Hindlimb muscle (tissue), 1 donor: ENCODE measurements around the gene HOXC5. TPM values are rescaled to one million over a fixed set of nuclear protein-coding genes. Genes with fewer than 3 reads are reported as not detected.
A peak's percentile ranks its signal among the peaks of the same experiment; 100 is the strongest.

ENCODE experiments used
- DNase-seq: peaks from one replicate; pipeline ENCODE4 v3.0.0-alpha.2; 2013
- polyA plus RNA-seq: library from polyadenylated mRNA; unstranded; fragments of 120-200 nt; gene quantifications from one replicate; pipeline ENCODE4 v1.2.1, GENCODE V29; 2013; ENCODE audit not compliant: insufficient read length

Gene HOXC5
- polyA plus RNA-seq = 1.8 TPM

DNA sequence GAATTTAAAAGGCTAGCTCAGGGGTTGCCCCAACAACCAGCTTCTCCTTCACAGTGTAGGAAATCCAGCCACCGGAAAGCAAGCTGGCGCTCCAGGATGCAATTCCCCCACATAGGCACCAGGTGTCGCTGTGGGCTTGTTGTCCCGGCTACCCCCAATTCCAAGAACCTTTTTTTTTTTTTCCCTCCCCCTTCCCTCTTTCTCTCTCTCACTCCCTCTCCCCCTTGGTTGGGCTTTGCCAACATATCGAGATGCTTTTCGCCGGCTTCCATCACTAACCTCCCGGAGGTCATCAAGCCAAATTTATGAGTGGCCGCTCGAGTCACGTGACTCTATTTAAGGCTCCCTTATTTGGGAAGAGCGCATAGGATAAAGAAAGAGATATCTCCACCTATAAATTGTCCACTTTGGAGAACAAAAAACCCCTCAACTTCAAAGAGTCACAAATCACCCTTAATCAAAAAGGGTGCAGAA lies at the start of gene HOXC5:
Gene HOXC5, plus strand, starts transcription at position 424 of the 474 bp plus-strand sequence. CDS start 73 bp downstream, outside the sequence.
- peak; percentile 87 for DNase-seq

DNA sequence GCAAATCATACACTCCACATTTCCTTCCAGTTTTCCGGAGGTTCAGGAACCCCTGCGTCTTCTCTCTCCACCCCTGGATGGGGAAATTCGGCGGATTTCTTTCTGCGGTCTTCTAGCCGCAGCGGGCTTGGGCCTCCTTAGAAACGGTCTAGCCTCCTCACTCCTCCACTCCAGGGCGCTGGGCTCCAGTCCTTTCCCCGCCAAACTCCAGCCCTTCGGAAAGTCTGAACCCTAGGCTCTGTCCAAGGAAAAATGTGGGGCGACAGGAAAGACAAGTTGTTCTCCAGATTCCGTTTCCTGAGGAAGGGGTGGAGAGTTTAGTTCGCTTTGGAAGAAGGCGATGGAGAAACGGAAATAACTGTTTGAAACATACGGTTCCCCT lies 49.3 kb upstream of the HOXC5 start:
- no peak for DNase-seq

GRCh38 chr12:53983950-53984572 lies 48.8 kb upstream of the HOXC5 start:
- no peak for DNase-seq

- peak; percentile 99 for DNase-seq
Observed at GRCh38 chr12:53984901-53985691, 47.8 kb upstream of the HOXC5 start, which contains the start of gene HOXC10. TSS of gene HOXC10 (plus strand) at chr12:53985146. CDS start at chr12:53985260, 114 bp downstream.

DNA sequence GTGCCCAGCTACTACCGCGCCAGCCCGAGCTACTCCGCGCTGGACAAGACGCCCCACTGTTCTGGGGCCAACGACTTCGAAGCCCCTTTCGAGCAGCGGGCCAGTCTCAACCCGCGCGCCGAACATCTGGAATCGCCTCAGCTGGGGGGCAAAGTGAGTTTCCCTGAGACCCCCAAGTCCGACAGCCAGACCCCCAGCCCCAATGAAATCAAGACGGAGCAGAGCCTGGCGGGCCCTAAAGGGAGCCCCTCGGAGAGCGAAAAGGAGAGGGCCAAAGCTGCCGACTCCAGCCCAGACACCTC lies 47.2 kb upstream of the HOXC5 start:
- no peak for DNase-seq

GRCh38 chr12:53985994-53986685 lies 46.7 kb upstream of the HOXC5 start:
- no peak for DNase-seq

GRCh38 chr12:53986686-53987483 lies 46.0 kb upstream of the HOXC5 start:
- DNase-seq = no peak

GRCh38 chr12:53987787-53988230 lies 45.0 kb upstream of the HOXC5 start:
- DNase-seq = no peak

GRCh38 chr12:53988541-53989226 lies 44.2 kb upstream of the HOXC5 start:
- no peak for DNase-seq

GRCh38 chr12:53989227-53990113 lies 43.4 kb upstream of the HOXC5 start:
- no peak for DNase-seq

GRCh38 chr12:53990311-53991076 lies 42.4 kb upstream of the HOXC5 start:
- no peak for DNase-seq

- DNase-seq = no peak
Observed at GRCh38 chr12:53991077-53991460, 41.8 kb upstream of the HOXC5 start.

DNA sequence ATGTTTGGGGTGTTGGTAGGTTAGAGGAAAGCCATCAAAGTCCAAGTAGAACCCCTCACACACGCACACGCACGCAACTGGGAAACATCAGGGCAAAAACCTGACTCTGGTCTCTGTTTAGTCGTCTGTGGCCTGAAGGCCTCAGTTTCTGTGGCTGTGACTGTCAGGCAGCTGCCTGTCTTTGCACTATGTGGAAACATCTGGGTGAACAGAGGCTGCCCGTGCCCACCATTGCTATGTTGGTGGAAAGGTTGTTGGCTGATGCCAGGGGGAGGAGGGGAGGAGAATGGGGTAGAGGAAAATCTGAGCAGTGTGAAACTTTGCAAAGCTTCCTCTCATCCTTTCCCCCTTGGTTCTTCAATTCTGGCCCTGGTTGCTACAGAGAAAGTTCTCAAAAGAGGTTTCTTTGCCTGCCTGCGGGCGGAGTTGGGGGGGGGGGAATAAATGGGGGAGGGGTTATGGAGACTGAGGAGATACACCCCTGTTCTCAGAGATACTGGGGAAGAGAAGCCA lies 40.4 kb upstream of the HOXC5 start:
- DNase-seq = no peak

DNA sequence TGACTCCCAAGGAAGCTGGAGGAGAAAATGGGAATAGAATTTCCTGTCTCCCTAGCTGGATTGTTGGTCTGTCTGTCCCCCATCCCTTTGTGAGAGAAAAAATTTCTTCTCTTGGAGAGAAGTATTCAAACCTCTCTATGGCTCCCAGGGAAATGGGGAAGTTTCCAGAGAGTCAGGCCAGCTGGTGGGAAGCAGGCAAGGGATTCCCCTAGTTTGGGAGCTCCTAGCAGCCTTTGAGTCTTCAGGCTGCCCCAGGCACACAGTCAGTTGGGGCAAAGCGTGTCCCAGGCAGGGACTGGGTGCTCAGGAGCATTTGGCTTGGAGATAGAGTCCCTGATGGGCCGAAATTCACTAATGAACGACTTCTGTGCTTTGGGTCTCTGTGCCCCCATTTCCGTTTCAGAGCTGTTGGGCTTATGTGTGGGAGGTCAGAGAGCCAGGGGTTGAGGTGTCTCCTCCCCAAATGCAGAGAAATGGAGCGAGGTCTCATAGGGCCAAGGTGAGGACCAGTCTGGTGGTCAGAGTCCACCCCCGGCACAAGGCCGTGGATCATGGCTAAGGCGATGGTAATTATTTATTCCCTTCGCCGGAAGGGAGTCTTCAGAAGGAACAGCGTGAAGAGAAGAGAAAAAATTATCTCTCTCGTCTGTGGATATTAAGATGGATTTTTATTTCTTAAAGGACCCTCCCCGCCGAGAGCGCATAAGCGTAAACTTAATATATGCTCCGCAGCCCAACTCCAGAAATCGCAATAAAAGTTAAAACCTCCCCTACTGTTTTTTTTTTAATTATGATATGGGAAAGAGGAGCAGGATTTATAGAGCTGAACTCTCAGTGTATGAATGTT lies 39.5 kb upstream of the HOXC5 start:
- peak; percentile 53 for DNase-seq

- DNase-seq = peak; percentile 66
Observed at GRCh38 chr12:53994009-53994263, 38.9 kb upstream of the HOXC5 start.

DNA sequence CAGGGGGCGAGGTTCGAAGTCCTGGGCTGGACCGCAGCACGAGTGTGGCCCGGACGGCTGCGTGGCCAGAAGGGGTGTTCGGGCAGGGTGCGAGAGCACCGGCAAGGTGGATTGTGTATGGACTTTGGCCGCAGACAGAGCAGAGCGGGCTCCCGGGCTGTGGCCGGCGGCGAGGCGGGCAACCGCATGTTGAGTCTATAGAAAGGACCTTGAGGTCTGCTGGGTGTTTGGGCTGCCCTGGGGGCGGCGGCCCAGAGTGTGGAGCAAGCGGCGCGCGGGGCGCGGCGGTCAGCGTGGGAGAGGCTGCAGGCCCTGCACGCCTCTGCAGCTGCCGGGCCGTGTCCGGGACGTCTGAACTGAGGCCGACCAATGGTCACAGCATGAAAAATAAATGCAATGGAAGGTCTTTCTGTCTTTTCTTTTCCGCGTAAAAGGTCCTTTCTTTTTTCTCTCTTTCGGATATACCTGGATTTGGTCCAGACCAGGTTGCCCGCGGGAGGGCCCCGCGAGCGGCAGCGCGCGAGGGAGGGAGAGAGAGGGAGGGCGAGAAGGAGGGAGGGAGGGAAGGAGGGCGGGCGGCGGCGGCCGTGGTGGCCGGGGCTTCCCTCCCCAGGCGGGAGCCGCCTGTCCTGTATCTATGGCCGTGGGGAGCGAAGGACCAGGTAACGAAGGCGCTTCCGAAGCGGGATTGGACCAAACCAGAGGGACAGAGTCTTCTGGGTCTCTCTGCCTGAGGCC lies 38.4 kb upstream of the HOXC5 start:
- peak; percentile 59 for DNase-seq

DNA sequence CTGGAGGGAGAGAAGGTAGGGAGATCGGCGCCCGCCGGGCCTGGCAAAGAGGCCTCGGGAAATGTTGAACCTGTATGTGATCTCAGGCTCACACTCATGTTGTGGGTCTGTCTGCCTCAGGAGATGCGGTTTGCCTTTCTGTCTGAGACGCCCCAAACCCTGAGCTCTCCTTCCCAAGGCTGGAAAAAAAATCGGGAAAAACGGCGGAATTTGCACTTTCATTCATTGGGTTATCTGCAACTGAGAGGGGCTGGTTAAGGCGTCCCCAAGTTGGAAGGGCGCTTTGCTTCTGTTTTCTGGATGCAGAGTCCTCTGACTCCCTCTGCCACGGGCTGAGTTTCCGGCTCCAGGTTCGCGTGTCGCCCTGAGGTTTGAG lies 37.9 kb upstream of the HOXC5 start:
- DNase-seq = no peak
